ENCODE measurements around the gene FAM83F.
"Not testable (repeated sequence)": the region's sequence is repeated elsewhere in the genome, so short reads cannot be mapped to it uniquely, and the experiment has no call there.

The FAM83F gene

GRCh38 chr22:39966470-39966869 is 28.3 kb upstream of the FAM83F start:
- DNase-seq, result no peak

GRCh38 chr22:39967103-39967829 is 27.5 kb upstream of the FAM83F start:
- no peak for DNase-seq

- DNase-seq, result no peak
Measured at GRCh38 chr22:39967996-39968972, 26.5 kb upstream of the FAM83F start.

GRCh38 chr22:39970742-39971141 is 24.0 kb upstream of the FAM83F start:
- DNase-seq, result no peak

- no peak for DNase-seq
Measured at GRCh38 chr22:39972641-39973040, 22.1 kb upstream of the FAM83F start.

- no peak for DNase-seq
Measured at GRCh38 chr22:39973656-39974055, 21.1 kb upstream of the FAM83F start.

GRCh38 chr22:39974065-39974464 is 20.7 kb upstream of the FAM83F start:
- DNase-seq, result no peak

GRCh38 chr22:39979048-39979447 is 15.7 kb upstream of the FAM83F start:
- DNase-seq, result no peak

- no peak for DNase-seq
Measured at GRCh38 chr22:39979458-39979857, 15.3 kb upstream of the FAM83F start.

GRCh38 chr22:39980596-39980995 is 14.2 kb upstream of the FAM83F start:
- DNase-seq, result no peak

- DNase-seq, result no peak
Measured at GRCh38 chr22:39983346-39983745, 11.4 kb upstream of the FAM83F start.

GRCh38 chr22:39984006-39984405 is 10.7 kb upstream of the FAM83F start:
- DNase-seq, result peak in 1 of 4 experiments; percentile 16

GRCh38 chr22:39984746-39985145 is 10.0 kb upstream of the FAM83F start:
- no peak for DNase-seq

GRCh38 chr22:39985383-39986035 is 9.2 kb upstream of the FAM83F start:
- no peak for DNase-seq

GRCh38 chr22:39988386-39989114 is 6.2 kb upstream of the FAM83F start:
- DNase-seq, result no peak

- no peak for DNase-seq
Measured at GRCh38 chr22:39989633-39990032, 5.1 kb upstream of the FAM83F start.

- no peak for DNase-seq
Measured at GRCh38 chr22:39990686-39991085, 4.1 kb upstream of the FAM83F start.

GRCh38 chr22:39991159-39991860 is 3.4 kb upstream of the FAM83F start:
- no peak for DNase-seq

GRCh38 chr22:39992088-39992826 is 2.5 kb upstream of the FAM83F start:
- DNase-seq, result no peak

GRCh38 chr22:39992894-39993293 is 1.9 kb upstream of the FAM83F start:
- not testable (repeated sequence) for DNase-seq

- DNase-seq, result peak in 1 of 4 experiments; percentile 18
Measured at GRCh38 chr22:39994041-39994565, 651 bp upstream of the FAM83F start.

All from suppressor macrophage (primary cell).